HepG2 (cell line): ENCODE measurements around the gene DCTN2. TPM values are rescaled to one million over a fixed set of nuclear protein-coding genes. Genes with fewer than 3 reads are reported as not detected.
A peak's percentile ranks its signal among the peaks of the same experiment; 100 is the strongest.

Experiments used
- ARHGAP35 ChIP-seq: sonication (generic); formaldehyde crosslinking; IDR thresholded peaks from 2 replicates; pipeline ENCODE4 v1.9.0; 2022; ENCODE audit warnings: mild to moderate bottlenecking, inconsistent platforms, moderate library complexity, missing genetic modification reagents, borderline replicate concordance
- ATF1 ChIP-seq: IDR thresholded peaks from 2 replicates; pipeline ENCODE4 v1.6.1; 2016; ENCODE audit warnings: mild to moderate bottlenecking, control low read depth
- BRD4 ChIP-seq: sonication (generic); formaldehyde crosslinking; IDR thresholded peaks from 2 replicates; pipeline ENCODE4 v1.4.0; 2020; ENCODE audit warnings: missing genetic modification reagents
- FOXP1 ChIP-seq, 2 experiments: fragments of 450-650 bp in 1 of 2; IDR thresholded peaks; 2 replicates each; pipeline ENCODE4 v1.6.1; 2017 to 2018; ENCODE audit warnings: antibody characterized with exemption in 1 of 2
- GPN1 ChIP-seq: sonication (generic); formaldehyde crosslinking; IDR thresholded peaks from 2 replicates; pipeline ENCODE4 v1.5.1; 2020; ENCODE audit warnings: missing genetic modification reagents, borderline replicate concordance
- KAT8 ChIP-seq: IDR thresholded peaks from 2 replicates; pipeline ENCODE4 v1.6.1; 2016; ENCODE audit warnings: missing genetic modification reagents, missing compliant biosample characterization
- KLF9 ChIP-seq: IDR thresholded peaks from 2 replicates; pipeline ENCODE4 v1.6.1; 2016; ENCODE audit warnings: low read depth
- NFKBIZ ChIP-seq: IDR thresholded peaks from 2 replicates; pipeline ENCODE4 v1.6.1; 2018; ENCODE audit warnings: missing genetic modification reagents, missing compliant biosample characterization
- PCBP2 ChIP-seq: fragments of 200-400 bp; formaldehyde crosslinking; optimal IDR thresholded peaks from 2 replicates; pipeline ENCODE3; 2018; ENCODE audit warnings: low read length, low read depth; ENCODE audit not compliant: poor library complexity, severe bottlenecking
- PLRG1 ChIP-seq: fragments of 450-650 bp; conservative IDR thresholded peaks from 2 replicates; pipeline ENCODE4 v1.6.1; 2016
- RBM22 ChIP-seq: fragments of 200-400 bp; formaldehyde crosslinking; optimal IDR thresholded peaks from 2 replicates; pipeline ENCODE3; 2017; ENCODE audit warnings: mild to moderate bottlenecking, low read length, moderate library complexity
- THAP8 ChIP-seq: sonication (generic); formaldehyde crosslinking; IDR thresholded peaks from 2 replicates; pipeline ENCODE4 v1.5.1; 2020; ENCODE audit warnings: missing genetic modification reagents, mild to moderate bottlenecking, borderline replicate concordance
- XRCC5 ChIP-seq: fragments of 200-400 bp; formaldehyde crosslinking; optimal IDR thresholded peaks from 2 replicates; pipeline ENCODE3; 2017; ENCODE audit warnings: mild to moderate bottlenecking, low read length
- ZKSCAN5 ChIP-seq: sonication (generic); formaldehyde crosslinking; IDR thresholded peaks from 2 replicates; pipeline ENCODE4 v1.5.1; 2020; ENCODE audit warnings: mild to moderate bottlenecking, missing genetic modification reagents
- ZNF253 ChIP-seq: sonication (generic); formaldehyde crosslinking; IDR thresholded peaks from 2 replicates; pipeline ENCODE4 v1.8.0; 2022; ENCODE audit warnings: mild to moderate bottlenecking, missing genetic modification reagents, borderline replicate concordance
- ZNF30 ChIP-seq: sonication (generic); formaldehyde crosslinking; IDR thresholded peaks from 2 replicates; pipeline ENCODE4 v1.5.0; 2020; ENCODE audit warnings: mild to moderate bottlenecking, missing genetic modification reagents
- ZNF343 ChIP-seq: sonication (generic); formaldehyde crosslinking; IDR thresholded peaks from 2 replicates; pipeline ENCODE4 v1.4.0; 2020; ENCODE audit warnings: mild to moderate bottlenecking, missing genetic modification reagents
- ZNF44 ChIP-seq: sonication (generic); formaldehyde crosslinking; IDR thresholded peaks from 2 replicates; pipeline ENCODE4 v1.5.1; 2020; ENCODE audit warnings: mild to moderate bottlenecking, missing genetic modification reagents
- ZNF484 ChIP-seq: sonication (generic); formaldehyde crosslinking; IDR thresholded peaks from 2 replicates; pipeline ENCODE4 v1.5.1; 2020; ENCODE audit warnings: mild to moderate bottlenecking, low read depth, missing genetic modification reagents, borderline replicate concordance
- ZNF562 ChIP-seq: sonication (generic); formaldehyde crosslinking; IDR thresholded peaks from 2 replicates; pipeline ENCODE4 v1.8.0; 2022; ENCODE audit warnings: missing genetic modification reagents, borderline replicate concordance
- ZNF660 ChIP-seq: sonication (generic); formaldehyde crosslinking; IDR thresholded peaks from 2 replicates; pipeline ENCODE4 v1.5.1; 2020; ENCODE audit warnings: mild to moderate bottlenecking, low read depth, missing genetic modification reagents, borderline replicate concordance
- ZNF674 ChIP-seq: sonication (generic); formaldehyde crosslinking; IDR thresholded peaks from 2 replicates; pipeline ENCODE4 v1.5.0; 2020; ENCODE audit warnings: low read depth, mild to moderate bottlenecking, missing genetic modification reagents
- ZNF720 ChIP-seq: sonication (generic); formaldehyde crosslinking; IDR thresholded peaks from 2 replicates; pipeline ENCODE4 v1.4.0; 2020; ENCODE audit warnings: missing genetic modification reagents
- ZSCAN9 ChIP-seq: IDR thresholded peaks from 2 replicates; pipeline ENCODE4 v1.6.1; 2016; ENCODE audit warnings: borderline replicate concordance
- polyA plus RNA-seq, 8 experiments: library from polyadenylated mRNA; depleted of rRNA in 3 of 8; stranded (reverse) in 7 of 8; unstranded in 1 of 8; fragments of >200 nt; fragmentation: Illumina TruSeq in 4 of 8; extraction: Trizol in 4 of 8; gene quantifications; 2 replicates each; pipeline versions ENCODE4 v1.2.1 to v1.2.3, GENCODE V29; 2011 to 2016; ENCODE audit warnings: low read depth in 4 of 8, missing spikeins in 1 of 8, mixed read lengths in 1 of 8; ENCODE audit not compliant: insufficient read depth in 1 of 8
- total RNA-seq, 5 experiments: library from RNA; depleted of rRNA; stranded (reverse); fragments of >200 nt; fragmentation: Illumina TruSeq; extraction: Trizol; gene quantifications; 2 replicates each; pipeline ENCODE4 v1.2.3, GENCODE V29; 2016; ENCODE audit warnings: low read depth in 1 of 5
- TF ChIP-seq, protein P1 (sequence below): sonication (generic); formaldehyde crosslinking; IDR thresholded peaks from 2 replicates; pipeline ENCODE4 v1.4.0; 2020; ENCODE audit warnings: missing genetic modification reagents, borderline replicate concordance
- TF ChIP-seq, protein P2 (sequence below): IDR thresholded peaks from 2 replicates; pipeline ENCODE4 v1.6.1; 2016; ENCODE audit warnings: control low read depth
- TF ChIP-seq, protein P3 (sequence below): sonication (generic); formaldehyde crosslinking; IDR thresholded peaks from 2 replicates; pipeline ENCODE4 v1.5.0; 2020; ENCODE audit warnings: mild to moderate bottlenecking, missing genetic modification reagents

DCTN2 gene
- total and polyA plus RNA-seq, 2 of the 13 experiments (the other 11 are each of a cell fraction or from before 2014, with no cell fraction given) = 72.0 to 77.4 TPM

DNA sequence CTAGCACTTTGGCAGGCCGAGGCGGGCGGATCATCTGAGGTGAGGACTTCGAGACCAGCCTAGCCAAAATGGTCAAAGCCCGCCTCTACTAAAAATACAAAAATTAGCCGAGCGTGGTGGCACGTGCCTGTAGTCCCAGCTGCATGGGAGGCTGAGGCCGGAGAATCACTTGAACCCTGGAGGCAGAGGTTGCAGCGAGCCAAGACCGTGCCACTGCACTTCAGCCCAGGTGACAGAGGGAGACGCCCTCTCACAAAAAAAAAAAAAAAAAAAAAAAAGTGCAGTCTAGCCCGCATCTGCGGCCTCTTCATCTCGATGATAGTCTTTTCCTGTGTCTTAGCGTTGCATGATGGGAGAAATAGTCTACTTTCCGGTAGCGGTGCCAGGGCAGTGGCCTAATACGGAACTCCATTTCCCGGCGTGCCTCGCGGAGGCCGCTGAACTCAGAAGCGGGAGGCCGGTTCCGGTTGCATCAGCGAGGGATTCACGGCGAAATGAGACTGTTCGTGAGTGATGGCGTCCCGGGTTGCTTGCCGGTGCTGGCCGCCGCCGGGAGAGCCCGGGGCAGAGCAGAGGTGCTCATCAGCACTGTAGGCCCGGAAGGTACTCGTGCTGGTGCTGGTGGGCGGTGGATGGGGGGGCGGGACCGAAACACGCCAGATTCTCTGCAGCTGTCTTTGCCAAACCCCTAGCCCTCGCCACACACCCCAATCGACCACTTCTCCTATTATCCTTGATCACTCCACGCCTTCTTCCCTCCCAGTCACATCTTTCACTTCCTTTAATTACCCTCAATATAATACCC lies 59.2 kb downstream of the DCTN2 start, which contains the start of gene MARS1 (continued):
- TF ChIP-seq, protein P1, sequence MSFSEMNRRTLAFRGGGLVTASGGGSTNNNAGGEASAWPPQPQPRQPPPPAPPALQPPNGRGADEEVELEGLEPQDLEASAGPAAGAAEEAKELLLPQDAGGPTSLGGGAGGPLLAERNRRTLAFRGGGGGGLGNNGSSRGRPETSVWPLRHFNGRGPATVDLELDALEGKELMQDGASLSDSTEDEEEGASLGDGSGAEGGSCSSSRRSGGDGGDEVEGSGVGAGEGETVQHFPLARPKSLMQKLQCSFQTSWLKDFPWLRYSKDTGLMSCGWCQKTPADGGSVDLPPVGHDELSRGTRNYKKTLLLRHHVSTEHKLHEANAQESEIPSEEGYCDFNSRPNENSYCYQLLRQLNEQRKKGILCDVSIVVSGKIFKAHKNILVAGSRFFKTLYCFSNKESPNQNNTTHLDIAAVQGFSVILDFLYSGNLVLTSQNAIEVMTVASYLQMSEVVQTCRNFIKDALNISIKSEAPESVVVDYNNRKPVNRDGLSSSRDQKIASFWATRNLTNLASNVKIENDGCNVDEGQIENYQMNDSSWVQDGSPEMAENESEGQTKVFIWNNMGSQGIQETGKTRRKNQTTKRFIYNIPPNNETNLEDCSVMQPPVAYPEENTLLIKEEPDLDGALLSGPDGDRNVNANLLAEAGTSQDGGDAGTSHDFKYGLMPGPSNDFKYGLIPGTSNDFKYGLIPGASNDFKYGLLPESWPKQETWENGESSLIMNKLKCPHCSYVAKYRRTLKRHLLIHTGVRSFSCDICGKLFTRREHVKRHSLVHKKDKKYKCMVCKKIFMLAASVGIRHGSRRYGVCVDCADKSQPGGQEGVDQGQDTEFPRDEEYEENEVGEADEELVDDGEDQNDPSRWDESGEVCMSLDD (CRISPR knock-in tag) = no peak
- TF ChIP-seq, protein P2, sequence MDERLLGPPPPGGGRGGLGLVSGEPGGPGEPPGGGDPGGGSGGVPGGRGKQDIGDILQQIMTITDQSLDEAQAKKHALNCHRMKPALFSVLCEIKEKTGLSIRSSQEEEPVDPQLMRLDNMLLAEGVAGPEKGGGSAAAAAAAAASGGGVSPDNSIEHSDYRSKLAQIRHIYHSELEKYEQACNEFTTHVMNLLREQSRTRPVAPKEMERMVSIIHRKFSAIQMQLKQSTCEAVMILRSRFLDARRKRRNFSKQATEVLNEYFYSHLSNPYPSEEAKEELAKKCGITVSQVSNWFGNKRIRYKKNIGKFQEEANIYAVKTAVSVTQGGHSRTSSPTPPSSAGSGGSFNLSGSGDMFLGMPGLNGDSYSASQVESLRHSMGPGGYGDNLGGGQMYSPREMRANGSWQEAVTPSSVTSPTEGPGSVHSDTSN = no peak
- no peak for TF ChIP-seq ZNF720 (CRISPR knock-in tag)
- TF ChIP-seq KLF9 (CRISPR knock-in tag) = no peak
- TF ChIP-seq, protein P3, sequence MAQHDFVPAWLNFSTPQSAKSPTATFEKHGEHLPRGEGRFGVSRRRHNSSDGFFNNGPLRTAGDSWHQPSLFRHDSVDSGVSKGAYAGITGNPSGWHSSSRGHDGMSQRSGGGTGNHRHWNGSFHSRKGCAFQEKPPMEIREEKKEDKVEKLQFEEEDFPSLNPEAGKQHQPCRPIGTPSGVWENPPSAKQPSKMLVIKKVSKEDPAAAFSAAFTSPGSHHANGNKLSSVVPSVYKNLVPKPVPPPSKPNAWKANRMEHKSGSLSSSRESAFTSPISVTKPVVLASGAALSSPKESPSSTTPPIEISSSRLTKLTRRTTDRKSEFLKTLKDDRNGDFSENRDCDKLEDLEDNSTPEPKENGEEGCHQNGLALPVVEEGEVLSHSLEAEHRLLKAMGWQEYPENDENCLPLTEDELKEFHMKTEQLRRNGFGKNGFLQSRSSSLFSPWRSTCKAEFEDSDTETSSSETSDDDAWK = no peak
- no peak for TF ChIP-seq ZNF660 (CRISPR knock-in tag)
- TF ChIP-seq GPN1 (CRISPR knock-in tag) = no peak
- no peak for TF ChIP-seq ZNF562
- peak; percentile 79 for TF ChIP-seq XRCC5
- no peak for TF ChIP-seq FOXP1 (IDR thresholded peaks at IDR 0.05)
- TF ChIP-seq FOXP1 (CRISPR knock-in tag; IDR thresholded peaks at IDR 0.05) = no peak
- TF ChIP-seq ZSCAN9 (CRISPR knock-in tag) = no peak
- no peak; the same call in none of the 2 replicates for TF ChIP-seq ATF1 (CRISPR knock-in tag)
- TF ChIP-seq ZNF30 (CRISPR knock-in tag) = no peak
- peak; percentile 94 for TF ChIP-seq KAT8 (CRISPR knock-in tag)
- no peak for TF ChIP-seq ZNF253 (CRISPR knock-in tag)
- no peak for TF ChIP-seq ZKSCAN5 (CRISPR knock-in tag)
- no peak for TF ChIP-seq NFKBIZ
- TF ChIP-seq ZNF484 (CRISPR knock-in tag) = no peak
- no peak for TF ChIP-seq BRD4 (CRISPR knock-in tag)
- no peak for TF ChIP-seq ZNF44 (CRISPR knock-in tag)
- TF ChIP-seq ZNF674 (CRISPR knock-in tag) = no peak
- TF ChIP-seq PCBP2 = no peak
- no peak for TF ChIP-seq ZNF343
- TF ChIP-seq THAP8 = no peak
- TF ChIP-seq ARHGAP35 = no peak
- no peak for TF ChIP-seq RBM22
- no peak for TF ChIP-seq PLRG1
